GM18517 (cell line): Measurements from ENCODE around the gene PPP5C.
"Not testable (repeated sequence)": the region's sequence is repeated elsewhere in the genome, so short reads cannot be mapped to it uniquely, and the experiment has no call there.

Experiments used
- ATAC-seq: cut with Tn5 transposase; IDR thresholded peaks from one replicate; pipeline ENCODE4 v1.9.1; 2021; ENCODE audit warnings: mild to moderate bottlenecking, moderate library complexity; ENCODE audit not compliant: unreplicated experiment

PPP5C gene

DNA sequence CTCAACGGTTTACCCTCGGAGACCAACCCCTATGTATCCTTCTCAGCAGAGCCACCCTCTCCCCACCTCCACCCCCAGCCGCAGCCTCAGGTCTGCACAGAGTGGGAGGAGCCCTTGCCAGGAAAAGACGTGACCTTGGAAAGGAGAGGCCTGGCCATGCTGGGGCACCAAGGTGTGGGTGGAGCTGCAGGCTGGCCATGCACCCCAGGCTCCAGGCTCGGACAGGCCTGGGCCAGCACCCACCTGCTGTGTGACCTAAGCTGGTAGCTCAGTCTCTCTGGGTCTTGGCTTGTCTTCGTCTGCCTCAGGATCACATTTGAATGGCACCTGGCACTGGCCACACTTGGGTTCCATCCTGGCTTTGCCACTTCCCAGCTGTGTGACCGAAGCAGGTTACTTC, 37.0 kb downstream of the PPP5C start:
- ATAC-seq: no peak

DNA sequence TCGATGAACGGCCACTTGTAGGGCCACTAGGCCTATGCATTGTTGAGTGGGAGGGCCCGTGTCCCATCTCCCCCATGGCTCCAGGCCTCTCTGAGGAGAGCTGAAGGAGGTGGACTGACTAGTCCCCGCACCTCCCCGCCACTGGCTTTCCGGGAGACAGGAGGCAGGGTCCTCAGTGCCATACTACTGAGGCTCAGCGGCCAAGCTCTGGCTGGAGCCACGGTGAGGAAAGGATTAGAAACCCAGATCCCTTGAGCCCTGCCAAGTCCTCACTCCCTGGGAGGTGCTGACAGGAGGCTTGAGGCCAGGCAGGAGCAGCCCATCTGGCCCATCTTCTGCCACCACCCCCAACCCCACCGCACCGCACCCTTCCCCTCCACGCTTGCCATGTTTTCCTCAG, 37.5 kb downstream of the PPP5C start:
- ATAC-seq: no peak

DNA sequence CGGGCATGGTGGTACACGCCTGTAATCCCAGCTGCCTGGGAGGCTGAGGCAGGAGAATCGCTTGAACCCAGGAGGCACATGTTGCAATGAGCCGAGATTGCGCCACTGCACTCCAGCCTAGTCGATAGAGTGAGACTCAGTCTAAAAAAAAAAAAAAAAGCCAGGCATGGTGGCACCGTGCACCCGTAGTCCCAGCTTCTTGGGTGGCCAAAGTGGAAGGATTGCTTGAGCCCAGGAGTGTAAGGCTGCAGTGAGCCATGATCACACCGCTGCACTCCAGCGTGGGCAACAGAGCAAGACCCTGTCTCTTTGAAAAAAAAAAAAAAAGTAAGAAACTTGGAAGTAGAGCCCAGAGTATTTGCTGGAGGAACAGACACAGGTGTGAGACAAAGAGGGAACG, 38.7 kb downstream of the PPP5C start:
- ATAC-seq: no peak

DNA sequence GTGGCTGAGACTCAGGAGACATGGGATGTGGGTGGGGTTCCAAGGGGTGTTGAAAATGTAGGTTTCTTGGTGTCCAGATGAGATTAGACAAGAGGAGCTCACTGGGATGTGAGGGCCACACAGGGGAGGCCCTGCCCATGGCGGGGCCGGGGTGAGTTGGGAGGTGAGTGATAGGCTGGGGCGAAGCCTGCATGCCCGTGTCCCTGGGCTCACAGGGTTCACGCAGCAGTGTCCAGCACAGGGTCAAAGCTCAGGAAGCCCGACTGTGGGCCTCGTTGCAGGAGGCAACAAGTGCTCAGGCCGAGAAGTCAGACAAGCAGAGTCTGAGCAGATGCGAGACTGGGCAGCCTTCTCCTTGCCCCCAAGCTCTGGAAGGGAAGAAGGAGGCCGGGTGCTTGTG, 39.3 kb downstream of the PPP5C start:
- ATAC-seq: no peak

DNA sequence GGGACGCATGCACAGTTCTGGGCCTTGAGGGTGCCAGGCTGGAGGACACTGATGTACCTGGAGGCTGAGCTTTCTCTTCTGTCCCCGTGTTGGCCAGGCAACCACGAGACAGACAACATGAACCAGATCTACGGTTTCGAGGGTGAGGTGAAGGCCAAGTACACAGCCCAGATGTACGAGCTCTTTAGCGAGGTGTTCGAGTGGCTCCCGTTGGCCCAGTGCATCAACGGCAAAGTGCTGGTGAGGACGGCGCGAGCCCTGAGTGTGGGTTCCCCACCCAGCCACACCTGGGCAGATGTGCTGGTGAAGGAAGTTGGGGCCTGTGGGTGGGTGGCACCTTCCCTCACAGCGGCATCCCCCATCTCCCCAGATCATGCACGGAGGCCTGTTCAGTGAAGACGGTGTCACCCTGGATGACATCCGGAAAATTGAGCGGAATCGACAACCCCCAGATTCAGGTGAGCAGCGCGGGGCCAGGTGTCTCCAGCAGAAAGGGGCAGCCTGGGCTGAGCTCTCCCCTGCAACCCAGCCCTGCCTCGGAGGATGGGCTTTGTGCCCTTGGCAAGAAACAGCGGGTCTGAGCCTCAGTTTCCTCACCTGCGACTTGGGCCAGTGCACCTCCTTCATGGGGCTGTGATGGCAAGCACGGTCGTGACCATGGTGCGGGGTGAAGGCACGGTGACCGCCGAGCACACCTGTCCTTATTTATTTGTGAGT, 40.3 kb downstream of the PPP5C start:
- ATAC-seq: no peak

DNA sequence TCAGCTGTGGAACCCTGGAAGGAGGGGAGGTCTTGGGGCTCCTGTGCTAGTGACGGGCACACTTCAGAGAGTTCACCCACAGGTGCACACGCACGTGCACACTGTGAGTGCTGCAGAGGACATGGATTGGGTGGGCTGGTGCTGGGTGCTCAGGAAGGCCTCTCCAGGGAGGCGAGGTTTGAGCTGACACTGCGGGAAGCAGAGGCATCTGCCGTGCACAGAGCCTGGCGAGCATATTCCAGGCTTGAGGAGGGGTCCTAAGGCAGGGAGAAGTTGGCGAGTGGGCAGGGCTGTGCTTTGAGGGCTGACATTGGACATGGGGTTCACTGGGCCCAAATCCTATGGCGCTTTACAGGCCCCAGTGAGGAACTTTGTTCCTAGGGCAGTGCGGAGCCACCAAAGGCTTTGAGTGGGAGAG, 40.8 kb downstream of the PPP5C start:
- no peak for ATAC-seq

DNA sequence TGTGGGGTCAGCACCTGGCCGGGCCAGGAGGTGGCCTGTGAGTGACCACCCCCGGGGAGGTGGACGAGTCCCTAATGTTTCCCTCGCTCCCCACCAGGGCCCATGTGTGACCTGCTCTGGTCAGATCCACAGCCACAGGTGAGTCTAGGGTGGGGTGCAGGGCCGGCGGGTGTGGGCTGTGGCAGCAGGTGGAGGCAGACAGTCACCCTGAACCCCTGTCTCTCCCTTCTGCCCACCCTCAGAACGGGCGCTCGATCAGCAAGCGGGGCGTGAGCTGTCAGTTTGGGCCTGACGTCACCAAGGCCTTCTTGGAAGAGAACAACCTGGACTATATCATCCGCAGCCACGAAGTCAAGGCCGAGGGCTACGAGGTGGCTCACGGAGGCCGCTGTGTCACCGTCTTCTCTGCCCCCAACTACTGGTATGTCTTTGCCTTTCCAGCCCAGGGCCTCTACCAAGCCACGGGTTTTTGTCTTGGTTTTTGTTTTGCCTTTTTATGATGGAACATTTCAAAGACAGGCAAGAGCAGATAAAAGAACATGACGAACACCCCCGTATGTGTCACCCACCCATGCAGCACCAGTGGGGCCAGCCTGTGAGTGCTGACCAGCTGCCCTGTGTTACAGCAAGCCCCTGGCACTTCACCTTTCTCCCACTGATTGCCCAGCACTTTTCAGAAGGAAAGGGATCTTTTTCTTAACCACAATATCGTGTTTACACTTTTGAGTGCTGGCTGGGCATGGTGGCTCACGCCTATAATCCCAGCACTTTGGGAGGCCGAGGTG, 41.6 kb downstream of the PPP5C start:
- no peak for ATAC-seq

DNA sequence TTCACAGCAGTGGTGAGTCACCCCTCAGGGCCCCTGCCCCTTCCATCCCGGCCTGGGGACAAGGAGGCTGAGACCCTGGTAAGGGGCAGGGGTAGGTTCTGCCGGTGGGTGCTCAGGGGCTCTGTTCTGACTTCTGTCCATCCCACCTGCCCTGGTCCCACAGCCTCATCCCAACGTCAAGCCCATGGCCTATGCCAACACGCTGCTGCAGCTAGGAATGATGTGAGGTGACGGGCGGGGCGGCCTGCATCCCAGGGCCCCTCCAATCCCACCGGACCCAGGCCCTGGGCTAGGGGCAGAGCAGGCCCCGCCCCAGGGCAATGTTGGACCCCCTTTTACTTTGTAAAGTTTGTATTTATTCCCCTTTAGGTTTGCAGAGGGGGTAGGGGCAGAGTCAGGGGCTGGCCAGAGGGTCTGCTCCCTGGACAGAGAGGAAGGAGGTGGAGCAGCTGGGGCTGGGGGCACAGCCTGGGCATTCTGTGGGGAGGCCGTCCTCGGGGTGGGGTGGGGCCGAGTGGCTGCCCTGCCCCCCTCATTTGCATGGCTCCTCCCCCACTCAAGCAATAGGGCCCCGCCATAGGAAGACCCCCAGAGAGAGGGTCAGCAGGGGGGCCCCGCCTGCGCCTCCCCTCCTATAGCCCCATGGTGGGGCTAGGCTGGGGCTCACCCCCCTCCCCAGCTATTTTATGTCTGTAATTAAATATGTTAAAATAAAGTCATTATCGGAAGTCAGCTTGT, 43.4 kb downstream of the PPP5C start:
- no peak for ATAC-seq

DNA sequence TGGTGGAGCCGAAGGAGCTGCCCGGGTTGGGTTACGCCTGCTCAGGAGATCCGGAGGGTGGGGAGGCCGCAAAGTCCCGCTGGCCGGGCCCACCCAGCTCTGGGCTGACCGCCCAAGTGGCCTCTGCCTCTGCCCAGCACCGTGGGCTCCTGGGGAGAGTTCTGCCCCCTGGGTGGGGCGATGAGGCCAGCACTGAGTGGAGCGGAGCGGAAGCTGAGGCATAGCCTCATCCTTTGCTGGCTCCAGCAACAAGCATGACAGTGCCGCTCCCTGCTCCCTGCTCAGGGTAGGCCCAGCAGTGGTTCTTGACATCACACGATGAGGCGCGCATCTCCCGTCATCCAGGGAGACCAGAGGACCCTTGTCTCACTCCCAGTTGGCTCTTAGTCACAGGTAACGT, 44.0 kb downstream of the PPP5C start:
- no peak for ATAC-seq

DNA sequence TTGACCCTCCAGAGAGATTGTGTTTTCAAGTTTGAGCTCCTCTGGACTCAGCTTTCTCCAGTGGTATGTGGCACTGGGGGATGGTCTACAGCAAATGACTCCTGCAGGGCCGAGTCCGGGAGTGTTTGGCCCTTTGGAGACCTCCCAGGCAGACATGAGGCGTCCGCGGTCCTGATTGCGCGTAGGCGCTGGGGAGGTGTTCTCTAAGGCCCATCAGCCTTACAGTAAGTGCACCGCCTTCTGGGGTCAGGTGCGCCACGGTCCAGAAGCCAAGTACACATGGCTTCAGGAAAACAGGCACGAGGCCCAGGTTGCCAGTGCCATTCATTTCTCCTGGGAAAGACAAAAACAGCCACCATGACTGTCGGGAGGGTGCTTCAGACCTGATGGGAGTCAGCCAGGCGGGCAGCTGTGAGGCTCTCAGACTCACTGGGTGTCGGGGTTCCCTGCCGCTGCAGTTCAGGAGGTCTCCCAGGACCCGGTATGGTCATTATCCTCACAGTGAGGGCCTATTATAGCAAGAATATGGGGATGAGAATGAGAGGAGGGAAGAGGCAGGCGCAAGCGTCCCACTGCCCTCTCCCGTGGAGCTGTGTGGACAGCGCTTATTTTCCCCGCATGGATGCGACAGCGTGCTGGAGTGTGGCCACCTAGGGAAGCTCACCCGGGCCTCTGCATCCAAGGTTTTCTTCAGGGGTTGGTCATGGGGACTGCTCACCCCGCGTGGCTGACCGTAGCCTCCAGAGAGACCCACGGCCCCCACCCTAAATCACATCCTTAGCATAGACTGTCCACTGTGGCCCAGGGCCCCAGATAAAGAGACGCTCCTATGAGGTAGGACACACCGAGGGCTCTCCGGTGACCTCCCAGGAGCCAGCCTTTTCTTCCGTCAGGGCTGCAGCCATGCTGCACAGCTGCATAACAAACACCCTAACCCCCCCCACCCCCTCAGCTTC, 44.7 kb downstream of the PPP5C start:
- no peak for ATAC-seq

DNA sequence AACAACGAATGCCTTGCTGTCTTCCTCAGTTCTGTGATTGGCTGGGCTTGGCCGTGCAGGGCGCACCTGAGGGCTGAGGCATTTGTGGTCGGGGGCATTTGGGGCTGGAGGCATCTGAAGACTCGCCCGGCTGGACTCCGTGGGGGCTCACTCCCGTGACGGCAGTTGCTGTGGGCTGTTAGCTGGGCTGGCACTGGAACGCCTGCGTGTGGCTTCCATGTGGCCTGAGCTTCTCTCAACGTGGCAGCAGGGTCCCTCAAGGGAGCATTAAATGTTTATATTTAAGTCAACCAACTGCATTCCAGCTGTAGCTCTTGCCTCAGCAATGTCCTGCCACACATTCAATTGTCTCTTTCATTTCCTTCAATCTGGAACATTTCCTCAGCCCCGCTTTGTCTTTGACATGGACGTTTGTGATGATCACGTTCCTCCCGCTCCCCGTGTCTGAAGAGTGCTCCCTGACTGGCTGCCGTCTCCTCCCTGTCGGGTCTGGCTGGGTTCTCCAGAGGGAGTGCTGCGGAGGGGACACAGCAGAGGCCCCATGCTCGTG, 45.4 kb downstream of the PPP5C start:
- ATAC-seq: no peak

DNA sequence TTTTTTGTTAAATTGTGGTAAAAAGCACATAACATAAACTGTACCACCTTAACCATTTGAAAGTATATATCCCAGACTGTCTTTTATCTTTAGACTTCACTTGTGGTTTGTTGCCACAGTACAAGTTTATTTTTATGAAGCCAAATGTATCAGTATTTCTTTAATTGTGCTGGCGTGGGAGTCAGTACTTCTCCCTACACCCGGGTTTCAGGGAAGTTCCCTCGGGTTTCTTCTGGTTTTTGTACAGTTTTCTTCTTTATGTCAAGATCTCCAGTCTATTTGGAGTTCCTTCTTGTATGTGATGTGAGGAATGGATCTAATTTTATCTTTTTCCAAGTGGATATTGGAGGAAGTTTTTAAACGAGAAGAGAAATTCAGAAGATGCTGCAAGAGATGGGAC, 46.0 kb downstream of the PPP5C start:
- no peak for ATAC-seq

DNA sequence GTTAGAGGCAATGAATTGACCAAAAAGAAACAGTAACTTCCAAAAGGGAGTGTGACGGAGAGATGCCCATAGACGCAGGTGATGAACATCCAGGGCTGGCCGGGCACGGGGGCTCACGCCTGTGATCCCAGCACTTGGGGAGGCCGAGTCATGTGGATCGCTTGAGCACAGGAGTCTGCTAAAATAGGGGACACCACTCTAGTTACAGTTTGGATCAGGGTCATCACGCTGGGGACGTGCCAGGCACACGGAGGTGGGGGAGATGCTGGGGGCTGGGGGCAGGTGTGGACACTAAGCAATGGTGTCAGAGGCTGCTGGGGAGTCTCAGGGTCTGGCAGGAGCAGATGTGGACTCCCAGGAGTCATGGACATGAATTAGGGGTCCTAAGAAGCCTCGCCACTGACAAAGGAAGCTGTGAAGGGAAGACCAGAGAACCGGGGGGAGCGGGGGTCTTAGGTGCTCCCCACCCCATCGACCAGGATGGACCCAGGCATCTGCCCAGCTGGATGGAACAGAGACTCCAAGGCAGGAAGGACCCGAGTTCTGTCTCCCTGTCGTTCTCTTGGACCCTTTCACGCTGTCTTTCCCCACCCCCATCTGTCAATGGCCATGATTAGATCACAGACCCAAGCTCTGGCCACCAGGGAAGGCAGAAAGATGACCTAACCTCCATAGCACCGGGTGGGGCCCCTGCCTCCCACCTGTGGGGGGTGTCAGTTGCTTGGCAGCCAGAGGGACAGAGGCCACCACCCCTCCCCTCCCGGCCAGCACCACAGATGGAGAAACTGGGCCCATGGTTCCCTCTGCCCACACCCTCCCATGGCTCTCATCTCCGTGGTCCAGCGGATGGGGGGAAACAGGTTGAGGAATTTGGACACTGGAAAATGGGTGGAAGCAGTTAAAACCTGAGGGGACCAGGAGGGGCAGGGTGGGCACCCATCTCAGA, 46.8 kb downstream of the PPP5C start:
- ATAC-seq: no peak

DNA sequence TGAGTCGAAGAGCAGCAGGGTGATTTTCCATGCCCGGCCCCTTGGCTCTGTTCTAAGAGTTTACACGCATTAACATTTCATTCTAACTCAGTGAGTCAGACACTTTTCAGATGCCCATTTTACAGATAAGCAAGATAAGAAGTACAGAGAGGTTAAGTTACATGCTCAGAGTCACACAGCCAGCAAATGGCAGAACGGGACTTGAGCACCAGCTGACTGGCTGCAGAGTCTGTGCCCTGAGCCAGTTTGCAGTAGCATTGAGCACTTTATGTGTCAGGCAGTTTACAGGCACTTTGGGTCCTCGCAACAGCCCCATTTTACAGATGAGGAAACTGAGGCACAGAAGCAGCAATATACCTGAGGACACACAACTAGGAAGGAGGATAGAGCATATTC, 47.5 kb downstream of the PPP5C start:
- ATAC-seq: no peak

DNA sequence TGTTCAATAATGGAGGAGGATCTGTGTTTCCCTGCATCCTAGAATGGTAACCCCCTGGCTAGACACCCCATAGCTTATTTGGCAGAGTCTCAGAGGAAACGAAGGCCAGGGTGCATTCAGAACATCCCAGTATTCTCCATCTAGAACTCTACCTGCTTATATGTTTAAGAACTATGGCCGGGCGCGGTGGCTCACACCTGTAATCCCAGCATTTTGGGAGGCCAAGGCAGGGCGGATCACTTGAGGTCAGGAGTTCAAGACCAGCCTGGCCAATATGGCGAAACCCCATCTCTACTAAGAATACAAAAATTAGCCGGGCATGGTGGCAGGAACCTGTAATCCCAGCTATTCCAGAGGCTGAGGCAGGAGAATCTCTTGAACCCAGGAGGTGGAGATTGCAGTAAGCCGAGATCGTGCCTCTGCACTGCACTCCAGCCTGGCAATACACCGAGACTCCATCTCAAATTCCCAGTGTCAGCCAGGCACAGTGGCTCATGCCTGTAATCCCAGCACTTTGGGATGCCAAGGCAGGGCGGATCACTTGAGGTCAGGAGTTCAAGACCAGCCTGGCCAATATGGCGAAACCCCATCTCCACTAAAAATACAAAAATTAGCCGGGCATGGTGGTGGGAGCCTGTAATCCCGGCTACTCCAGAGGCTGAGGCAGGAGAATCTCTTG, 51.1 kb downstream of the PPP5C start:
- not testable (repeated sequence) for ATAC-seq

DNA sequence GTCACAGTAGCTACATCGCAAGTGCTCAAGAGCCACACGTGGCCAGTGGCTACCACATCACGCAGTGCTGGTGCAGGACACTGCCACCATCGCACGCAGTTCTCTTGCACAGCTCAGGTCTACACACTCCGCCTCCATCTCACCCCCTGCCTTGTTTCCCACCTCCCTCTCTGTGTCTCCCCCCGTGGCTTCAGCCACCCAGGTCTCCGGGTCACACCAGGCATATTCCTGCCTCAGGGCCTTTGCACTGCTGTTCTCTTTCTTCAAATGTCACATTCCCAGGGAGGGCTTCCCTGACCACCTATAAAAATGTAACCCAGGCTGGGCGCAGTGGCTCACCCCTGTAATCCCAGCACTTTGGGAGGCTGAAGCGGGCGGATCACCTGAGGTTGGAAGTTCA, 55.8 kb downstream of the PPP5C start:
- ATAC-seq: no peak

DNA sequence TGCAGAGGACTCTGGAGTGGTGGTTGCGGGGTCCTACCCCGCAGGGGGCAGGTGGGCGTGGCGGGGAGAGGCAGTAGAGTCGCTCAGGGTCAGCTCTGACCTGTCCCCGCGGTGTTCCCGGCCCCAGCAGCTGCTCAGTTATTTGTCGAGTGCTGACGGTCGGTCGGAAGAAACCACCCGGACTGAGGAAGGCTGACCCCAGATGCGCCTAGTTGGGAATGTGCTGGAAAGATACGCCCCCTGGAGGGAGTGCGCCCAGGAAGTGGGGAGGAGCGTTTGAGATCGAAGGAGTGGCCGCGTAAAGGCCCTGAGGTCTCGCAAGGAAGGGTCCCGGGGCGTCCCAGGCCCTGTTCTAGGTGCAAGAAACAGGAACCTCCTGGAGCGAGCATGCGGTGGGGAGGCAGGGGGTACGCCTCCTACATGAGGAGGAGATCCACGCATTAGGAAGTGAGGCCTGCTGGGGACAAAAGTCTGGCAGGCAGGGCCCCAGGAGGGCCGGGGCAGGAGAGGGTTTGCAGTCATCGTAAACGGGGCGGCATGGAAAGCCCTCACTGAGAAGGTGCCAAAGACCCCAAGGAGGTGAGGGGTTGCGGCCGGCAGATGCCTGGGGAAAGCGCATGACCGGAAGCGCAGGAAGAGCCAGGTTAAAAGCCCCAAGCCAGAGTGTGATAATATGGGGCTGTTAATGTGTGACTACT, 57.3 kb downstream of the PPP5C start:
- ATAC-seq: no peak
